Iris pigment epithelial cell (primary cell): ENCODE data around the gene MLH3.

Source experiments
- DNase-seq: peaks from one replicate; pipeline ENCODE4 v3.0.0-alpha.2; 2011; ENCODE audit warnings: low read depth

MLH3 gene

GRCh38 chr14:74965486-74966153 is 85.6 kb downstream of the MLH3 start:
- no peak for DNase-seq

GRCh38 chr14:74964787-74965485 is 86.3 kb downstream of the MLH3 start:
- DNase-seq = no peak
